ENCODE results near the gene XIST. TPM values are rescaled to one million over a fixed set of nuclear protein-coding genes. Genes with fewer than 3 reads are reported as not detected.
A peak's percentile ranks its signal among the peaks of the same experiment; 100 is the strongest.
"Not testable (repeated sequence)": the region's sequence is repeated elsewhere in the genome, so short reads cannot be mapped to it uniquely, and the experiment has no call there.

Gene XIST
- not detected for total RNA-seq

- intact Hi-C loops (cut with micrococcal nuclease) = loop anchor here (10.0 kb wide), 1 partner anchor 768 kb away; no protein-coding TSS in a partner anchor
- no peak for DNase-seq
- H3K4me3 Mint-ChIP-seq = no peak within 1 kb of the TSS
Observed at GRCh38 chrX:73852467-73852866, at the start of gene XIST. XIST (minus strand) TSS chrX:73852714.

DNA sequence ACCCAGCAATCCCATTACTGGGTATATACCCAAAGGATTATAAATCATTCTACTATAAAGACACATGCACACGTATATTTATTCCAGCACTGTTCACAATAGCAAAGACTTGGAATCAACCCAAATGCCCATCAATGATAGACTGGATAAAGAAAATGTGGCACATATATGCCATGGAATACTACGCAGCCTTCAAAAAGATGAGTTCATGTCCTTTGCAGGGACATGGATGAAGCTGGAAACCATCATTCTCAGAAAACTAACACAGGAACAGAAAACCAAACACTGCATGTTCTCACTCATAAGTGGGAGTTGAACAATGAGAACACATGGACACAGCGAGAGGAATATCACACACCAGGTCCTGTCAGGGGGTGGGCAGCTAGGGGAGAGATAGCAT is 45.8 kb upstream of the XIST start:
- H3K36me3 Mint-ChIP-seq (ENCODE audit: low read depth); H3K27ac Mint-ChIP-seq; H3K27me3 Mint-ChIP-seq (ENCODE audit: low read depth); CTCF ChIA-PET; H3K4me1 Mint-ChIP-seq (ENCODE audit: low read depth); H3K4me3 Mint-ChIP-seq; intact Hi-C loops (cut with micrococcal nuclease); DNase-seq; H3K9me3 Mint-ChIP-seq: not testable (repeated sequence)

More at GRCh38 chrX:73852467-73852866, at the start of gene XIST:
- Mint-ChIP-seq H3K27ac (no peak within 1 kb of the TSS), H3K4me1 (ENCODE audit: low read depth) (no peaks in the 10 kb centered on the region), H3K9me3 (no peaks in the 10 kb centered on the region), H3K36me3 (ENCODE audit: low read depth) (no peaks in the 10 kb centered on the region), H3K27me3 (ENCODE audit: low read depth) (no peaks in the 10 kb centered on the region)
- CTCF ChIA-PET = no interaction called here

- H3K4me3 Mint-ChIP-seq; H3K9me3 Mint-ChIP-seq; intact Hi-C loops (cut with micrococcal nuclease); H3K27ac Mint-ChIP-seq; H3K36me3 Mint-ChIP-seq (ENCODE audit: low read depth); CTCF ChIA-PET; H3K4me1 Mint-ChIP-seq (ENCODE audit: low read depth); DNase-seq; H3K27me3 Mint-ChIP-seq (ENCODE audit: low read depth): not testable (repeated sequence)
Observed at GRCh38 chrX:73892515-73893090, 40.1 kb upstream of the XIST start.

- DNase-seq; H3K36me3 Mint-ChIP-seq (ENCODE audit: low read depth); H3K27me3 Mint-ChIP-seq (ENCODE audit: low read depth); intact Hi-C loops (cut with micrococcal nuclease); H3K4me1 Mint-ChIP-seq (ENCODE audit: low read depth); H3K4me3 Mint-ChIP-seq; CTCF ChIA-PET; H3K27ac Mint-ChIP-seq: not testable (repeated sequence)
- H3K9me3 Mint-ChIP-seq = peaks cover 12% of the 10 kb centered on the region
Observed at GRCh38 chrX:73882260-73882659, 29.7 kb upstream of the XIST start.

DNA sequence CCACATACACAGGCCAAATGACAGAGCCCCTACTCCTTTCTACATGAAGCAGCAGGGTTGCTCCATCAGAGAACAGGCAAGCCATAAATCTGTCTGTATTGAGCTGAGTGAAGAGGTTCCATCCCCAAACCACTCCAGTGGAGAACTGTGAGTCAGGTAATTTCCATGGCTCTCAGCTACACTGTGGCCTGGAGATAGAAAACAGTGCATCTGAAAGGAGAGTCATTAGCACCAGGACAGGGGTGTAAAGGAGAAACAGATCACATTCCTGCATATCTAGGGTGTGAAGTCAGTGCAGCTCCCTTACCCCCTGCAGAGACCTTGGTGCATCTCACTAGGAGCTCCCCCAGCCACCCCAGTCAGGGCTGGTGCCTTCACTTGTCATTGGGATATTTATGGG is 25.2 kb upstream of the XIST start:
- H3K36me3 Mint-ChIP-seq (ENCODE audit: low read depth) = peaks cover 2% of the 10 kb centered on the region
- no peaks in the 10 kb centered on the region for H3K4me1 Mint-ChIP-seq (ENCODE audit: low read depth)
- DNase-seq = no peak
- H3K4me3 Mint-ChIP-seq = no peak overlapping the region
- no peak overlapping the region for H3K27ac Mint-ChIP-seq
- CTCF ChIA-PET = no interaction called here
- H3K27me3 Mint-ChIP-seq (ENCODE audit: low read depth) = no peaks in the 10 kb centered on the region
- peaks cover 10% of the 10 kb centered on the region for H3K9me3 Mint-ChIP-seq
- intact Hi-C loops (cut with micrococcal nuclease) = no loop called here

GRCh38 chrX:73876911-73877310 is 24.4 kb upstream of the XIST start:
- CTCF ChIA-PET = no interaction called here
- intact Hi-C loops (cut with micrococcal nuclease) = no loop called here
- no peak for DNase-seq
- Mint-ChIP-seq H3K36me3 (ENCODE audit: low read depth) (peaks cover 2% of the 10 kb centered on the region), H3K4me1 (ENCODE audit: low read depth) (peaks cover 2% of the 10 kb centered on the region), H3K4me3 (no peak overlapping the region), H3K9me3 (peaks cover 10% of the 10 kb centered on the region), H3K27ac (no peak overlapping the region), H3K27me3 (ENCODE audit: low read depth) (no peaks in the 10 kb centered on the region)

DNA sequence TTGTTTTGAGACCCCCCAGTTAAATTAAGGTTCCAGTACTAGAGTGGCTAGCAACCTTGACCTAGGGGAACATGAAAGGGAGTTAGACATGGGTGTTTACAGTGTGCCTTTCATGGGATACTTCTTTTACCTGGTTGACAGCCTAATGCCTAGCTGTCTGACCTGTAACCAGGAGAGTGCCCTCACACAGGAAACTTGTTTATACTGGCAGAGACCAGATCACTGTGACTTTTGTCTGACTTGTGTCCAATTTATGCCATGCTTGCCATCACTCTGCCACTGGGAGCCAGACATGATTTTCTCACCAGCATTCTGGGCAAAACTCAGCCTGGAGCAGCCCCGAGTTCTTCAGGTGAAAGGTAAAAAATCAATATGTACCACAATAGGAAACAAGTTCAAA is 16.4 kb upstream of the XIST start:
- intact Hi-C loops (cut with micrococcal nuclease) = no loop called here
- DNase-seq = no peak
- Mint-ChIP-seq H3K4me1 (ENCODE audit: low read depth) (peaks cover 4% of the 10 kb centered on the region), H3K9me3 (no peaks in the 10 kb centered on the region), H3K4me3 (no peak overlapping the region), H3K27me3 (ENCODE audit: low read depth) (no peaks in the 10 kb centered on the region), H3K36me3 (ENCODE audit: low read depth) (no peaks in the 10 kb centered on the region), H3K27ac (no peak overlapping the region)
- CTCF ChIA-PET = no interaction called here

DNA sequence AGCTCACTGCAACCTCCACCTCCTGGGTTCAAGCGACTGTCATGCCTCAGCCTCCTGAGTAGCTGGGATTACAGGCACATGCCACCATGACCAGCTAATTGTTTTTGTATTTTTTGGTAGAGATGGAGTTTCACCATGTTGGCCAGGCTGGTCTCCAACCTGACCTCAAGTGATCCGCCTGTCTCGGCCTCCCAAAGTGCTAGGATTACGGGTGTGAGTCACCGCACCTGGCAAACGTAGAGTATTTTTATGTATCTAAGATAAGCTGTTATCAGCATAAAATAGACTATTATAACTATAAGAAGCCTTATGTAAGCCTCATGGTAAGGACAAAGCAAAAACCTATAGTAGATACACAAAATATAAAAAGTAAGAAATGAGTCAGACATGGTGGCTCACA is 14.6 kb upstream of the XIST start:
- Mint-ChIP-seq H3K36me3 (ENCODE audit: low read depth) (no peaks in the 10 kb centered on the region), H3K27ac (no peak overlapping the region), H3K4me1 (ENCODE audit: low read depth) (peaks cover 4% of the 10 kb centered on the region), H3K9me3 (no peaks in the 10 kb centered on the region), H3K4me3 (no peak overlapping the region), H3K27me3 (ENCODE audit: low read depth) (no peaks in the 10 kb centered on the region)
- DNase-seq = no peak
- intact Hi-C loops (cut with micrococcal nuclease) = no loop called here
- CTCF ChIA-PET = no interaction called here

- H3K9me3 Mint-ChIP-seq = peaks cover 4% of the 10 kb centered on the region
Observed at GRCh38 chrX:73863852-73864251, 11.3 kb upstream of the XIST start.

DNA sequence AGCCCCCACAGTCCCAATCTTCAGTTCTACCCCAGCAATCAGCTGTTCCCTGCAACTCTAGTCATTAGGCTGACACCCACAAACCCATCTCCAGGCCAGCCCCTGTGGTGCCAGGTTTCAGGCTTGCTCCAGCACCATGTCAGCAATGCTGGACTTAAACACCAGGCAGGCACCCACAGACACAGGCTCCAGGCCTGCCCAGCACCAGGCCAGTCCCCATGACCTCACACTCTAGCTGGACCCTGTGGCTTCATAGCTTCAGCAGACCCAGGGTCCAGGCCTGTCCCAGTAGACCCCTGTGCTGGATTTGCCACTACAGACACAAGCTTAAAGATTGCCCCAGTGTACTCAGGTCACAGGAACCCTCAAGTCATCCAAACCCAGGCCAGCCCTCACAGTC is 10.8 kb upstream of the XIST start:
- intact Hi-C loops (cut with micrococcal nuclease) = no loop called here
- CTCF ChIA-PET = no interaction called here
- no peak overlapping the region for H3K4me3 Mint-ChIP-seq

More at GRCh38 chrX:73863852-73864251, 11.3 kb upstream of the XIST start:
- Mint-ChIP-seq H3K4me3 (no peak overlapping the region), H3K27me3 (ENCODE audit: low read depth) (no peaks in the 10 kb centered on the region), H3K36me3 (ENCODE audit: low read depth) (no peaks in the 10 kb centered on the region), H3K4me1 (ENCODE audit: low read depth) (no peaks in the 10 kb centered on the region), H3K27ac (no peak overlapping the region)
- no peak for DNase-seq
- intact Hi-C loops (cut with micrococcal nuclease) = no loop called here
- CTCF ChIA-PET = no interaction called here

DNA sequence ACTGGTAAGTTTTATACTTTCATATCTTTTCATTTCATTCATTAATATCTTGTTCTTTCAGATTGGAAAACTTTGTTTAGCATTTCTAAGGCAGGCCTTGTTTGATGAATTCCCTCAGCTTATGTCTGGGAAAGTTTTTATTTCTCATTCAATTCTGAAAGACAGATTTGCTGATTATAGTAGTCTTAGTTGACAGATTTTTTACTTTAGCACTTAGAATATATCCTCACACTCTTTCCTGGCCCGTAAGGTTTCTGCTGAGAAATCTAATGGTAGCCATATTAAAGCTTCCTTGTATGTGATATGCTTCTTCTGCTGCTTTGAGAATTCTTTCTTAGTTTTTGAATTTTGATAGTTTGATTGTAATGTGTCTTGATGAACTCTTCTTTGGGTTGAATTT is 7.1 kb upstream of the XIST start:
- peaks cover 4% of the 10 kb centered on the region for H3K9me3 Mint-ChIP-seq
- CTCF ChIA-PET = interaction anchor here (0.6 kb wide), 1 partner anchor 151 kb away, joined by 3 read pairs; no protein-coding TSS in a partner anchor
- intact Hi-C loops (cut with micrococcal nuclease) = loop anchor here (10.0 kb wide), 1 partner anchor 775 kb away; no protein-coding TSS in a partner anchor

More for the DNA sequence above, 10.8 kb upstream of the XIST start:
- Mint-ChIP-seq H3K36me3 (ENCODE audit: low read depth) (no peaks in the 10 kb centered on the region), H3K9me3 (peaks cover 4% of the 10 kb centered on the region), H3K4me1 (ENCODE audit: low read depth) (no peaks in the 10 kb centered on the region), H3K27me3 (ENCODE audit: low read depth) (no peaks in the 10 kb centered on the region), H3K27ac (no peak overlapping the region)
- no peak for DNase-seq

DNA sequence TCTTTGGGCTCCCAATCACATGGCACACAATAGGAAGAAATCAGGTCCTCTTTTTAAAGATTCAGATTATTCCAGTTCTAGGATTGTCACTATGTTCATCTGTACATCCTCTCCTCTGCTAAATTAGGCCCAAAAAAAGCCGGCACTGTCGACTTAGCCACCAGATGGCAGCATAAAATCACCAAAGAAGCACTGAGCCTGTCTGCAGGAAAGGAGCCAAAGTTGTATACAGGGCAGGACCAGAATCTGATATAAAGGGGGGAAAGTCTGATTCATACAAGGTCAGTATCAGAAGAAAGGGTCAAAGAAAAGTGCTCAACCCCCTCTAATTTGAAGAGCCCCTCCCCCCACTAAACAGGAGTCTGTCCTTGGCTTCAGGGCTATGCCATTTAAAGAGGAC is 3.0 kb upstream of the XIST start:
- intact Hi-C loops (cut with micrococcal nuclease) = loop anchor here (1.0 to 10.0 kb wide), 6 partner anchors 160 to 771 kb away; no protein-coding TSS in a partner anchor
- CTCF ChIA-PET = interaction anchor here (0.6 to 2.7 kb wide), 4 partner anchors 111 to 490 kb away, joined by 3 to 8 read pairs (median 4); no protein-coding TSS in a partner anchor
- Mint-ChIP-seq H3K4me1 (ENCODE audit: low read depth) (no peaks in the 10 kb centered on the region), H3K27ac (no peak overlapping the region), H3K27me3 (ENCODE audit: low read depth) (no peaks in the 10 kb centered on the region), H3K4me3 (no peak overlapping the region), H3K36me3 (ENCODE audit: low read depth) (no peaks in the 10 kb centered on the region), H3K9me3 (peaks cover 4% of the 10 kb centered on the region)
- DNase-seq = peak; percentile 69

More for the DNA sequence above, 7.1 kb upstream of the XIST start:
- Mint-ChIP-seq H3K27ac (no peak overlapping the region), H3K27me3 (ENCODE audit: low read depth) (no peaks in the 10 kb centered on the region), H3K36me3 (ENCODE audit: low read depth) (no peaks in the 10 kb centered on the region), H3K4me1 (ENCODE audit: low read depth) (no peaks in the 10 kb centered on the region), H3K4me3 (no peak overlapping the region)
- no peak for DNase-seq

- CTCF ChIA-PET = no interaction called here
- Mint-ChIP-seq H3K4me1 (ENCODE audit: low read depth) (no peaks in the 10 kb centered on the region), H3K27me3 (ENCODE audit: low read depth) (no peaks in the 10 kb centered on the region), H3K36me3 (ENCODE audit: low read depth) (no peaks in the 10 kb centered on the region), H3K27ac (no peak overlapping the region), H3K4me3 (no peak overlapping the region), H3K9me3 (no peaks in the 10 kb centered on the region)
- intact Hi-C loops (cut with micrococcal nuclease) = loop anchor here (10.0 kb wide), 1 partner anchor 767 kb away; no protein-coding TSS in a partner anchor
- DNase-seq = no peak
Observed at GRCh38 chrX:73852022-73852421, 492 bp downstream of the XIST start.

All from activated naive CD4-positive, alpha-beta T cell treated with anti-CD3 and anti-CD28 coated beads for 36 hours (primary cell).